A673 (cell line): Measurements from ENCODE around the gene TRIM72.

ENCODE experiments used
- EZH2 ChIP-seq: fragments of 200-600 bp; sonication (generic); IDR thresholded peaks from 2 replicates; pipeline ENCODE4 v1.6.1; 2017; ENCODE audit warnings: borderline replicate concordance, low read depth, mild to moderate bottlenecking, mixed read lengths, antibody characterized with exemption, low read length; ENCODE audit not compliant: poor library complexity, severe bottlenecking
- TF ChIP-seq, protein P1 (sequence below): fragments of 300-800, 200-600 bp; sonication (generic); conservative IDR thresholded peaks from 2 replicates; pipeline ENCODE4 v1.5.1; 2017; ENCODE audit warnings: low read depth, mild to moderate bottlenecking, antibody characterized with exemption, low read length, moderate library complexity, mixed read lengths

DNA sequence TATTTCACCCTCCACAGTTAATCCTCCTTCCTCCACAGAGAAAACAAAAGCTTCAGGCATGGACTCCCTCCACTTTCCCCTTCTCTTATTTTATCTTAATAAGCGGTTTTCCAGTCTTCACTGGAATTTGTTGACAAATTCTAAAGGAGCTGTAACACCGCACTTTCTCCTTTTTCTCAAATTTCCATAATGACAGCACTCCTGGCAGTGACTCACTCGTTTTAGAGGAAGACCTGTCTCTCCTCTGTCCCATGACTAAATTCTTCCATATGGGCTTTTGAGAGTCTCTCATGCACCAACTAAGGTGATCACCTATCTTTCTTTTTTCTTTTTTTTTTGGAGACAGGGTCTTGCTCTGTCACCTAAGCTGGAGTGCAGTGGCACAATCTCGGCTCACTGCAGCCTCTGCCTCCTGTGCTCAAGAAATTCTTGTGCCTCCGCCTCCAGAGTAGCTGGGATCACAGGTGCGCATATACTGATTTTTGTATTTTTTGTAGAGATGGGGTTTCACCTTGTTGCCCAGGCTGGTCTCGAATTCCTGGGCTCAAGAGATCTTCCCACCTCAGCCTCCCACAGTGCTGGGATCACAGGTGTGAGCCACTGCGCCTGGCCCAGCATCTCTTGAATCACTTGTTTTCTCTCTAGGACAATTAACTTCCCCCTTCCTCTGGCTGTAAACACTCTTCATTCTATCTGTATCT, 53.6 kb downstream of the TRIM72 start:
- no peak for TF ChIP-seq EZH2
- TF ChIP-seq, protein P1, sequence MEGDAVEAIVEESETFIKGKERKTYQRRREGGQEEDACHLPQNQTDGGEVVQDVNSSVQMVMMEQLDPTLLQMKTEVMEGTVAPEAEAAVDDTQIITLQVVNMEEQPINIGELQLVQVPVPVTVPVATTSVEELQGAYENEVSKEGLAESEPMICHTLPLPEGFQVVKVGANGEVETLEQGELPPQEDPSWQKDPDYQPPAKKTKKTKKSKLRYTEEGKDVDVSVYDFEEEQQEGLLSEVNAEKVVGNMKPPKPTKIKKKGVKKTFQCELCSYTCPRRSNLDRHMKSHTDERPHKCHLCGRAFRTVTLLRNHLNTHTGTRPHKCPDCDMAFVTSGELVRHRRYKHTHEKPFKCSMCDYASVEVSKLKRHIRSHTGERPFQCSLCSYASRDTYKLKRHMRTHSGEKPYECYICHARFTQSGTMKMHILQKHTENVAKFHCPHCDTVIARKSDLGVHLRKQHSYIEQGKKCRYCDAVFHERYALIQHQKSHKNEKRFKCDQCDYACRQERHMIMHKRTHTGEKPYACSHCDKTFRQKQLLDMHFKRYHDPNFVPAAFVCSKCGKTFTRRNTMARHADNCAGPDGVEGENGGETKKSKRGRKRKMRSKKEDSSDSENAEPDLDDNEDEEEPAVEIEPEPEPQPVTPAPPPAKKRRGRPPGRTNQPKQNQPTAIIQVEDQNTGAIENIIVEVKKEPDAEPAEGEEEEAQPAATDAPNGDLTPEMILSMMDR, result no peak
